Hepatic stellate cell (primary cell): Measurements from ENCODE around the gene IFITM2.
A peak's percentile ranks its signal among the peaks of the same experiment; 100 is the strongest.
"Not testable (repeated sequence)": the region's sequence is repeated elsewhere in the genome, so short reads cannot be mapped to it uniquely, and the experiment has no call there.

ENCODE experiments used
- DNase-seq: peaks from one replicate; pipeline ENCODE4 v3.0.0; 2011; ENCODE audit warnings: low spot score

IFITM2 gene

GRCh38 chr11:307766-308708, at the start of gene IFITM2:
TSS of gene IFITM2 (plus strand) at chr11:307816. CDS start at chr11:308193, 377 bp downstream.
- peak; percentile 84 for DNase-seq

- DNase-seq: no peak
Measured at GRCh38 chr11:259413-259812, 48.2 kb upstream of the IFITM2 start.

- DNase-seq: no peak
Measured at GRCh38 chr11:261624-262023, 46.0 kb upstream of the IFITM2 start.

GRCh38 chr11:266676-267439, 40.8 kb upstream of the IFITM2 start:
- no peak for DNase-seq

- DNase-seq: no peak
Measured at GRCh38 chr11:267491-267994, 40.1 kb upstream of the IFITM2 start.

GRCh38 chr11:268716-269145, 38.9 kb upstream of the IFITM2 start:
- not testable (repeated sequence) for DNase-seq

- DNase-seq: no peak
Measured at GRCh38 chr11:269146-269890, 38.3 kb upstream of the IFITM2 start.

- no peak for DNase-seq
Measured at GRCh38 chr11:270451-271318, 36.9 kb upstream of the IFITM2 start.

- no peak for DNase-seq
Measured at GRCh38 chr11:271319-271715, 36.3 kb upstream of the IFITM2 start.

GRCh38 chr11:272195-272930, 35.3 kb upstream of the IFITM2 start:
- DNase-seq: no peak

- DNase-seq: no peak
Measured at GRCh38 chr11:272931-273198, 34.8 kb upstream of the IFITM2 start.

- no peak for DNase-seq
Measured at GRCh38 chr11:276219-276618, 31.4 kb upstream of the IFITM2 start.

- DNase-seq: no peak
Measured at GRCh38 chr11:278001-278951, 29.3 kb upstream of the IFITM2 start, which contains the start of gene NLRP6. TSS of gene NLRP6 (plus strand) at chr11:278407. CDS start at chr11:278570, 163 bp downstream.

GRCh38 chr11:279040-279965, 28.3 kb upstream of the IFITM2 start:
- no peak for DNase-seq

- DNase-seq: no peak
Measured at GRCh38 chr11:279966-280705, 27.5 kb upstream of the IFITM2 start.

- DNase-seq: no peak
Measured at GRCh38 chr11:280706-281485, 26.7 kb upstream of the IFITM2 start.
